K562 (cell line): ENCODE measurements around the gene ITPR1. TPM values are rescaled to one million over a fixed set of nuclear protein-coding genes. Genes with fewer than 3 reads are reported as not detected.

Source experiments
- ATAC-seq: fragments of 200-7000 bp; cut with Tn5 transposase; 3 replicates; pipeline ENCODE4 v1.9.1; 2020; ENCODE audit warnings: moderate library complexity
- BruUV-seq: library from RNA; stranded (reverse); fragments of 400-500 nt; replicated peaks from 2 replicates; lab custom pipeline; 2021; lab: Mats Ljungman, UMichigan
- CTCF ChIA-PET: fragments of 300-600 bp; formaldehyde crosslinking; extraction: SDS; loops from one replicate; lab custom pipeline; 2021; ENCODE audit warnings: low intra/inter-chr PET ratio; lab: Yijun Ruan, JAX
- POLR2A ChIA-PET: fragments of 300-600, 350-650 bp; sonication (Branson Sonifier 250); formaldehyde crosslinking; extraction: SDS; loops from one replicate; lab custom pipeline; 2021; ENCODE audit warnings: antibody characterized with exemption, inconsistent platforms; lab: Yijun Ruan, JAX
- DNase-seq, 4 experiments: peaks; one replicate each; pipeline versions ENCODE4 v3.0.0 to v3.0.0-alpha.2; 2011 to 2018; ENCODE audit warnings: low spot score in 3 of 4, mixed read lengths in 3 of 4; ENCODE audit errors: extremely low read depth in 1 of 4
- FAIRE-seq: peaks from 2 replicates; lab custom pipeline; 2011; peaks lifted over from hg19 to GRCh38; lab: Jason Lieb, UNC
- H2AFZ ChIP-seq: 2 replicates; pipeline ENCODE4 v1.6.0; 2011; ENCODE audit warnings: low read depth, low read length, control low read depth, inconsistent platforms
- H3K27ac ChIP-seq: fragments of 200-600 bp; 3 replicates; pipeline ENCODE4 v1.8.0; 2011; ENCODE audit warnings: low read depth, mild to moderate bottlenecking, control low read depth, inconsistent platforms, low read length, moderate library complexity, mixed read lengths; ENCODE audit errors: extremely low read depth
- H3K27me3 ChIP-seq, 2 experiments: fragments of 300-600 bp in 1 of 2; 2 replicates in 1 of 2; 3 replicates in 1 of 2; pipeline versions ENCODE4 v1.6.0 to v1.8.0; 2011; ENCODE audit warnings: inconsistent platforms in 2 of 2, low read length in 2 of 2, mild to moderate bottlenecking in 1 of 2, mixed read lengths in 1 of 2, moderate library complexity in 1 of 2; ENCODE audit not compliant: control insufficient read depth in 2 of 2, insufficient read depth in 2 of 2
- H3K36me3 ChIP-seq: fragments of 300-600 bp; 3 replicates; pipeline ENCODE4 v1.8.0; 2011; ENCODE audit warnings: mild to moderate bottlenecking, low read length, inconsistent platforms; ENCODE audit not compliant: control insufficient read depth, insufficient read depth
- H3K4me1 ChIP-seq, 2 experiments: fragments of 200-600 bp in 1 of 2; replicated peaks in 1 of 2; 2 replicates in 1 of 2; 3 replicates in 1 of 2; pipeline versions ENCODE4 v1.5.1 to v1.8.0; 2011; ENCODE audit warnings: inconsistent platforms in 2 of 2, low read length in 2 of 2, mild to moderate bottlenecking in 1 of 2, mixed read lengths in 1 of 2, moderate library complexity in 1 of 2; ENCODE audit not compliant: control insufficient read depth in 2 of 2, insufficient read depth in 2 of 2
- H3K4me2 ChIP-seq: 2 replicates; pipeline ENCODE4 v1.6.1; 2011; ENCODE audit warnings: low read length, control low read depth, inconsistent platforms, mixed read lengths; ENCODE audit not compliant: insufficient read depth
- H3K4me3 ChIP-seq: fragments of 200-600 bp; sonication (generic), shearing (Covaris generic); 2 replicates; pipeline ENCODE4 v1.5.1; 2016; ENCODE audit warnings: control low read depth, inconsistent platforms
- H3K79me2 ChIP-seq: fragments of 200-600 bp; 3 replicates; pipeline ENCODE4 v1.8.0; 2011; ENCODE audit warnings: low read length, inconsistent platforms; ENCODE audit not compliant: control insufficient read depth, insufficient read depth
- H3K9ac ChIP-seq, 2 experiments: 2 replicates each; pipeline versions ENCODE4 v1.6.0 to v1.6.1; 2011; ENCODE audit warnings: low read depth in 2 of 2, low read length in 2 of 2, control low read depth in 1 of 2, inconsistent platforms in 1 of 2, mild to moderate bottlenecking in 1 of 2, mixed read lengths in 1 of 2; ENCODE audit not compliant: insufficient read depth in 1 of 2
- H3K9me1 ChIP-seq: one replicate; pipeline ENCODE4 v1.6.0; 2011; ENCODE audit warnings: inconsistent platforms, mild to moderate bottlenecking, low read length, moderate library complexity; ENCODE audit not compliant: control insufficient read depth, insufficient read depth
- H3K9me3 ChIP-seq: replicated peaks from 2 replicates; pipeline ENCODE4 v1.5.1; 2011; ENCODE audit warnings: low read depth, low read length, inconsistent platforms; ENCODE audit not compliant: control insufficient read depth, insufficient read depth
- H4K20me1 ChIP-seq: replicated peaks from 2 replicates; pipeline ENCODE4 v1.6.1; 2011; ENCODE audit warnings: low read length, inconsistent platforms, mixed read lengths; ENCODE audit not compliant: control insufficient read depth, insufficient read depth
- ARID1B ChIP-seq: fragments of 450-650 bp; IDR thresholded peaks from 2 replicates; pipeline ENCODE4 v1.6.1; 2016; ENCODE audit warnings: antibody characterized with exemption, mild to moderate bottlenecking, inconsistent platforms
- ARID3A ChIP-seq: IDR thresholded peaks from 2 replicates; pipeline ENCODE4 v1.6.1; 2012; ENCODE audit warnings: low read depth, low read length, improper control_type of control experiment, borderline replicate concordance
- ASH1L ChIP-seq: fragments of 450-650 bp; IDR thresholded peaks from 2 replicates; pipeline ENCODE4 v1.6.1; 2018; ENCODE audit warnings: borderline replicate concordance, mild to moderate bottlenecking, low read depth; ENCODE audit not compliant: partially characterized antibody
- CBFA2T3 ChIP-seq: fragments of 450-650 bp; IDR thresholded peaks from 2 replicates; pipeline ENCODE4 v1.6.1; 2017
- CREM ChIP-seq: IDR thresholded peaks from 2 replicates; pipeline ENCODE4 v1.6.1; 2014; ENCODE audit warnings: antibody characterized with exemption, low read depth
- DPF2 ChIP-seq: fragments of 450-650 bp; IDR thresholded peaks from 2 replicates; pipeline ENCODE4 v1.6.1; 2016
- EP400 ChIP-seq: fragments of 450-650 bp; IDR thresholded peaks from 2 replicates; pipeline ENCODE4 v1.6.1; 2017; ENCODE audit warnings: antibody characterized with exemption, mild to moderate bottlenecking, moderate library complexity
- ESRRA ChIP-seq: fragments of 450-650 bp; IDR thresholded peaks from 2 replicates; pipeline ENCODE4 v1.6.1; 2014; ENCODE audit warnings: low read depth, mild to moderate bottlenecking, moderate library complexity, borderline replicate concordance
- GATA2 ChIP-seq: sonication (generic); formaldehyde crosslinking; IDR thresholded peaks from 2 replicates; pipeline ENCODE4 v1.4.0; 2020; ENCODE audit warnings: mild to moderate bottlenecking, missing genetic modification reagents
- HDAC2 ChIP-seq: fragments of 450-650 bp; IDR thresholded peaks from 2 replicates; pipeline ENCODE4 v1.6.1; 2016; ENCODE audit warnings: mild to moderate bottlenecking
- HMBOX1 ChIP-seq: sonication (generic); IDR thresholded peaks from 2 replicates; pipeline ENCODE4 v1.6.1; 2016
- KDM2B ChIP-seq: fragments of 250-450 bp; sonication (Bioruptor Pico); IDR thresholded peaks from 2 replicates; pipeline ENCODE4 v1.8.0; 2021; ENCODE audit warnings: mild to moderate bottlenecking, moderate library complexity
- KHSRP ChIP-seq: fragments of 450-650 bp; IDR thresholded peaks from 2 replicates; pipeline ENCODE4 v1.6.1; 2017
- KLF1 ChIP-seq: fragments of 450-650 bp; IDR thresholded peaks from 2 replicates; pipeline ENCODE4 v1.6.1; 2016; ENCODE audit warnings: missing genetic modification characterization, missing compliant biosample characterization
- MEIS2 ChIP-seq: fragments of 450-650 bp; IDR thresholded peaks from 2 replicates; pipeline ENCODE4 v1.6.1; 2014; ENCODE audit warnings: mild to moderate bottlenecking; ENCODE audit not compliant: partially characterized antibody
- PCBP1 ChIP-seq: fragments of 200-400 bp; formaldehyde crosslinking; IDR thresholded peaks from 2 replicates; pipeline ENCODE4 v1.6.1; 2018; ENCODE audit warnings: mild to moderate bottlenecking, low read depth, low read length; ENCODE audit not compliant: poor library complexity, severe bottlenecking
- POLR2AphosphoS5 ChIP-seq: IDR thresholded peaks from 2 replicates; pipeline ENCODE4 v1.6.1; 2011; ENCODE audit warnings: mild to moderate bottlenecking, low read depth, low read length, moderate library complexity; ENCODE audit not compliant: control insufficient read depth, insufficient read depth
- TCF3 ChIP-seq: sonication (generic); formaldehyde crosslinking; IDR thresholded peaks from 2 replicates; pipeline ENCODE4 v1.4.0; 2020; ENCODE audit warnings: mild to moderate bottlenecking, missing genetic modification reagents
- TEAD4 ChIP-seq, 2 experiments: sonication (generic) in 1 of 2; formaldehyde crosslinking in 1 of 2; IDR thresholded peaks; 2 replicates each; pipeline versions ENCODE4 v1.6.1 to v1.8.0; 2012 to 2022; ENCODE audit warnings: borderline replicate concordance in 1 of 2, inconsistent platforms in 1 of 2, low read length in 1 of 2, mild to moderate bottlenecking in 1 of 2, missing genetic modification reagents in 1 of 2
- ZFP36 ChIP-seq: fragments of 150-350 bp; IDR thresholded peaks from 2 replicates; pipeline ENCODE4 v1.6.1; 2018; ENCODE audit warnings: low read length, low read depth; ENCODE audit not compliant: partially characterized antibody
- WGBS: fragments of 100-300 bp; shearing (Covaris generic); methylation state at CpG from one replicate; pipeline ENCODE4 v1.1.6; 2016; ENCODE audit warnings: low coverage, mixed read lengths; ENCODE audit not compliant: insufficient coverage; ENCODE audit errors: missing lambda C conversion rate; 5-methylcytosine and 5-hydroxymethylcytosine counted together
- in situ Hi-C: fragments of 300-500 bp; cut with MboI; formaldehyde crosslinking; loops from 4 replicates; pipeline ENCODE4 v1.15.0; 2018; ENCODE audit warnings: inconsistent platforms, mixed read lengths
- intact Hi-C: fragments of 100-400 bp; cut with micrococcal nuclease; formaldehyde crosslinking; loops from 2 replicates; pipeline ENCODE4 v1.14.2; 2022
- polyA plus RNA-seq, 8 experiments: library from polyadenylated mRNA; depleted of rRNA in 4 of 8; stranded (reverse) in 5 of 8; unstranded in 3 of 8; fragments of >200 nt; fragmentation: Nextera tagmentation in 2 of 8; fragmentation: Illumina TruSeq in 1 of 8; extraction: Ambion mirVana in 2 of 8; extraction: Trizol in 1 of 8; gene quantifications; 2 replicates each; pipeline versions ENCODE4 v1.2.1 to v1.2.3, GENCODE V29; 2011 to 2014; ENCODE audit warnings: inconsistent platforms in 1 of 8, missing spikeins in 1 of 8
- total RNA-seq, 7 experiments: library from RNA; depleted of rRNA in 6 of 7; stranded (reverse); fragments of >200 nt in 6 of 7; fragmentation: Illumina TruSeq in 2 of 7; extraction: Trizol in 2 of 7; gene quantifications; 2 replicates each; pipeline versions ENCODE4 v1.2.1 to v1.2.3, GENCODE V29; 2011 to 2021; ENCODE audit warnings: low replicate concordance in 1 of 7

The ITPR1 gene
- total and polyA plus RNA-seq, 9 of the 15 experiments (the other 6 are each of a cell fraction or from before 2014, with no cell fraction given) = 22.4 to 40.0 (median 27.4) TPM

GRCh38 chr3:4546346-4547178, 53.4 kb downstream of the ITPR1 start:
- Histone ChIP-seq H3K4me3 (no peak overlapping the region), H3K36me3 (no peaks in the 10 kb centered on the region; the same call in 2 of the 3 replicates), H4K20me1 (no peaks in the 10 kb centered on the region), H3K79me2 (no peaks in the 10 kb centered on the region; the same call in 2 of the 3 replicates), H2AFZ (peak overlapping the region; percentile 37), H3K27ac (peak overlapping the region; percentile 6; the same call in 1 of the 3 replicates), H3K9me3 (no peaks in the 10 kb centered on the region), H3K9me1 (no peaks in the 10 kb centered on the region), H3K27me3 (no peaks in the 10 kb centered on the region), H3K4me2 (peak overlapping the region; percentile 46), H3K4me1 (peaks cover 0 to 14% of the 10 kb centered on the region in 2 experiments; a peak in 3 of 5 replicates), H3K9ac (no peak overlapping the region; a peak in 1 of 4 replicates)
- DNase-seq = peak in 2 of 4 experiments; percentile 49 to 53
- ChIA-PET CTCF (no interaction called here), POLR2A (interaction anchor here (0.9 to 1.4 kb wide), 2 partner anchors 12 to 14 kb away, joined by 3 to 5 read pairs; no protein-coding TSS in a partner anchor)
- no TSS peak for BruUV-seq
- intact Hi-C loops = no loop called here
- in situ Hi-C loops = no loop called here
- peak; percentile 65 for FAIRE-seq
- 21% methylated on average over 9 of the region's 9 CpGs for WGBS
- ATAC-seq = peak; percentile 75
- TF ChIP-seq ARID3A = peak; percentile 66; the same call in 1 of the 2 replicates
- TF ChIP-seq PCBP1 = no peak
- peak; percentile 71 for TF ChIP-seq TEAD4 (IDR thresholded peaks at IDR 0.05; ENCODE audit: low read length)
- no peak for TF ChIP-seq TEAD4 (CRISPR knock-in tag; IDR thresholded peaks at IDR 0.05; ENCODE audit: borderline replicate concordance)
- no peak for TF ChIP-seq KLF1 (tag)
- TF ChIP-seq EP400 = 0 out of 2 replicates have a peak, but pooled peaks have one; percentile 19
- peak; percentile 59 for TF ChIP-seq MEIS2
- TF ChIP-seq ASH1L = peak; percentile 5
- 0 out of 2 replicates have a peak, but pooled peaks have one; percentile 41 for TF ChIP-seq HDAC2
- TF ChIP-seq KDM2B (CRISPR knock-in tag) = no peak
- TF ChIP-seq CBFA2T3 = peak; percentile 81
- TF ChIP-seq KHSRP = no peak
- peak; percentile 92 for TF ChIP-seq HMBOX1
- TF ChIP-seq ZFP36 = peak; percentile 48
- peak; percentile 14; the same call in 1 of the 2 replicates for TF ChIP-seq ESRRA
- TF ChIP-seq ARID1B = peak; percentile 75
- peak; percentile 68 for TF ChIP-seq DPF2
- peak; percentile 56; the same call in 1 of the 2 replicates for TF ChIP-seq GATA2
- 0 out of 2 replicates have a peak, but pooled peaks have one; percentile 3 for TF ChIP-seq CREM
- TF ChIP-seq POLR2AphosphoS5 = 0 out of 2 replicates have a peak, but pooled peaks have one; percentile 47
- TF ChIP-seq TCF3 (CRISPR knock-in tag) = peak; percentile 74
